Measurements from ENCODE around the gene CTU1.

CTU1 gene

DNA sequence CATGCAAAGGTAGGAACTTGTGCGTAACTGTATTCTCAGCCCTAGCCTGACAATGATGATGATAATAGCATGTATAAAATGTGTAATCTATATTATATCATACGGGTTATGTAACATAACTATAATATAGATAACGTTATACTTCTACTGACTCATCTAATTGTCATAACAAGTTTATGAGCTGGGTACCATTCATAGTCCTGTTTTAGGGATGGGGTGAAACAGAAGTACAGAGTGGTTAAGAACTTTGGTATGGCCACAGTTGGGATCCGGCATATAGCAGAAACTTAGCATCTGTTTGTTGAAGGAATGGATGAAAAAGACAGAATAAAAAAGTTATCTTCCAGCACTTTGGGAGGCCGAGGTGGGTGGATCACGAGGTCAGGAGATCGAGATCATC lies 5.2 kb downstream of the CTU1 start:
- no peak for DNase-seq

GRCh38 chr19:51101171-51101865 lies 6.9 kb downstream of the CTU1 start:
- DNase-seq = no peak

DNA sequence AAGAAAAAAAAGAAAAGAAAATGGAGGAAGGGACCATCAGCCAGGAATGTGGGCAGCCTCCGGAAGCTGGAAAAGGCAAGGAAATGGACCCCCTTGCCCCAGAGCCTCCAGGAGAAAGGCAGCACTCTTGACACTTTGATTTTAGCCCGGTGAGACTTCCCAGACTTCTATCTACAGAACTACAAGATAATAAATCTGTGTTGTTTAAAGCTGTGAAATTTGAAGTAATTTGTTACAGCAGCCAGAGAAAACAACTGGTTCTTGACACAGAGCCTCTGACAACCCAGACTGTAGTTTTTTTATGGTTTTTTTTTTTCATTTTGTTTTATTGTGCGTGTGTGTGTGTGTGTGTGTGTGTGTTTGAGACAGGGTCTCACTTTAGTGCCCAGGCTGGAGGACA lies 7.6 kb downstream of the CTU1 start:
- DNase-seq = no peak

DNA sequence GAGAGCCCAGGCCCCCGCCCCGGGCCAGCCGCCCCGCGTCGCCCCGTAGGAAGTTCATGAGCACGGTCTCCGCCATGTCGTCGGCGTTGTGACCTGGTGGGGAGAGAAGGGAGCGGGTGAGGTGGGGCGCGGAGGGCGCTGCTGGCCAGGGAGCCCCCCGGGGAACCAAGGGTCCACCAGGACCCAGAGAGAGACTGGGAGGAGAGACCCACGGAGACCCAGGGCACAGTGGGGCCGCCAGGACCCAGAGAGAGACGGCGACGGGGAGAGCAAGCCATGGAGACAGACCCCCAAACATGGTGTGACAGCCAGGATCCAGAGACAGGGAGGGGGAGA lies 9.2 kb downstream of the CTU1 start:
- no peak for DNase-seq

DNA sequence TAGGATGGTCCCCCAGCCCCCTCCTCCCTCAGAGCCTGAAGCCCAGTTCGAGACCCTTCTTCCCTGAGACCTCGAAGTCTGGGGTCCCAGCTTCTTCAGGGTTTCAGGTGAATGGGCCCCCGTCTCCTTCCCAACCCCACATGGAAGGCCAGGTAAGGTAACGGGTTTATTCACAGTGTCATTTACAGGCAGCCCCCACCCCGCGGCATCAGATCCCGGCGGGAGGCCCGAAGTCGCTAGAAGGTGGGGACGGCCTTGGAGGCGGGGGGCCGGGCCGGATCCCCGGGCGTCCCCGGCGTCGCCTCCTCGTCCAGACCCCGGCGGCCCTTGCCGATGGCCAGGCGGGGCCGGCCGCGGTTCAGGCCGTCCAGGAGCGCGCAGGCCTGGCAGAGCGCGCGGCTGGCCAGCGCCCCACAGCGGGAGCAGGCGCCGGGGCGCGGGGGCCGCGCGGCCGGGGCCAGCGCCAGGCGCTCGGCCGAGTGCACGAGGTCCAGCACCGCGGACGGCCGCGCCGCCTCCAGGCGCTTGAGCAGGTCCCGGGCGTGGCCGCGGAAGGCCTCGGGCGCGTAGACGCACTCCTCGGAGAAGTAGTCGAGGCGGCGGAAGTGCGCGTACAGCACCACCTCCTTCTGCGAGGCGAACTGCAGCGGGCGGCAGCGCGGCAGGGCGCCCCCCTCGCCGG lies 9.7 kb downstream of the CTU1 start:
- DNase-seq = no peak

DNA sequence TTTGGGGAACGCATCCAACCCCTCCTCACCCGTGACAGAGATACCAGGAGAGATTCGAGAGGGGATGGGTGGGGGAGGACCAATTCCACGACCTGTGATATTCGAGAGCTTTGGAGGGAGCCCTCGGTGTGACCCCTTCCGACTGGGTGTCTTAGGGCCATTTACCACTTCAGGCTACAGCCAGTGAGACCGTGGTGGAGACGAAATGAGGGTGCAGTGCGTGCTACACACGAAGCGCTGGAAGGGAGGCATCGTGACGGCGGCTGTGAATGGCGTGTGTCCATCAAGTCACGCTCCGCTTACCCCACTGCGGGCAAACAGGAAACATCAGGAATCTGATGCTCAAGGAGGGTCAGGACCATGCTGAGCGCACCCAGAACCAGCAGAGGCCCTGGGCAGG lies 10.4 kb downstream of the CTU1 start:
- no peak for DNase-seq

DNA sequence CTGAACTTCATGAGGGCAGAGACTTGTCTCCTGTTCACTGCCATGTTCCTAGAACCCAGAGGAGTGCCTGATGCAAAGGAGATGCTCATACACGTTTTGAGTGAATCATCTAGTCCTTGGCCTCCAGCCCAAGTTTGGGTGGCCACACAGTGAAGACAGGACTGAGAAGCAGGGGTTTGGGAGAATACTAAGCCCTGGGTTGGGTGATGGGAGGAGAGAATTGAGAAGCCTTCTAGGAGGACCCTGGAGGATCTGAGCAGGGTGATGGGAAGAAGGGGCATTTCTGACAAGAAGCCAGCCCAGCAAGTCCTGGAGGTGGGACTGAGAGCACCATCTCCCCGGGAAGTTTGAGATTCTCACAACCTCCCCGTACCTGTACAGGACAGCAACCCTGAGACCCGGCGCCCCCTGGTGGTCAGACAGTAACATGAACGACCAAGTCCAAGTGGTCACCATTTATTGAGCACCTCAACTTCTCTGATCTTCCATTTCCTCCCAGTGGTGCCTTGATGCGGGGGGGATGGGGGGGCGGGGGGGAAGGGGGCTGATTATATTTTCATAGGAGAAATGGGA lies 11.0 kb downstream of the CTU1 start:
- peak; percentile 75 for DNase-seq

GRCh38 chr19:51096473-51097165 lies 11.6 kb downstream of the CTU1 start:
- no peak for DNase-seq

- peak; percentile 27 for DNase-seq
Observed at GRCh38 chr19:51094696-51095279, 13.4 kb downstream of the CTU1 start.

DNA sequence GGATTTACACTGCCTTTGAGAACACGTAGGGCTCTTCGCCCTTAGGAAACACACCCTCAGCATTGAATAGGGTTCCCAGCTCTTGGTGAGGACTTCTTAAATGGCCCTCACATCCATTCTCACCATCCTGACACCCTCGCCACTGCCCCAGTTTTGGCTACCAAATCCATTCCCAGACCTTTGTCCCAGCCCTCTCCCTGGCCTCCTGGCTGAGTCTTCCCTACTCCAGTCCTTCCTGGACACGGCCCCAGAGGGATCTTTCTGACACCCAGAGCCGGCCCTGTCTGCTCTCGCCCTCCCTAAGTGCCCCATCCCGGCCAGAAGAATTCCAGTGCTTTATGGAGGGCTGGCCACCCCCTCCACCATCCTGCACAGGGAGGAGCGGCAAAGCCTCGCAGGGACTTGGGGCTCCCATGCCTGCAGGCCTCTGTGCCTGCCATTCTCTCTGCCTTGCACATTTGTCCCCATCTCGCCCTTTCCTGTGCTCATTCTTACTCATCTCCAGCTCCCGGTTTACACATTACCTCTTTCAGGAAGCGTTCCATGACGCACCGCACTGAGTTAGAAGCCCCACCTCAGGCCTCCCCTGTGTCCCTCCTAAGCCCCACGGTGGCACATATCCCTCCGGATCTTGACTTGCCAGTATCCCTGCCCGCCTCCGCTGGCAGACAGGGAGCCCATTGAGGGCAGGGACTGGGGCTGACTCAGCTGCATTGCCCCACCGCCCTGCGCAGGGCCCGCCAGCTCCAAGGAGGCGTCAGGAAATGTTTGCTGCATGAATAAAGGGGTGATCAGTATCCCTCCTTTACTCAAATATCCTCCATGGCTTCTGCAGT lies 14.5 kb downstream of the CTU1 start:
- DNase-seq = no peak

DNA sequence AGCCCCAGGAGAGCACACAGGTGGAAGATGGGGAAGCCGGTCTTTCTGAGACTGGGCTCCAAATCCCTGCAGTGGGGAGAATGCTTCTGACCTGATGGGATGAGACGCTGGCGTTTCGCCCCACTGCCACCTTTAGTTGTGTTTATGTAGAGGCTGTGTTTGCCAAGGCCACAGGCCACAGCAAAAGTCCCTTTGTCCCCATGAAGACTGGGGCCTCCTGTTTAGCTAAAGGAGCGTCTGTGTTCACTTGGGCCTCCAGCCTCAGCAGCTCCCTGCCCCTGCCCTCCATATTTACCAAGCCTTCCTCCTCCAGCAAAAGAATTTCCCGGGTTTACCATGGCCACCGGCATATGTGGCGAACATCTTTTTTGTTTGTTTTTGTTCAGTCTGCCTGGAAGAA lies 15.1 kb downstream of the CTU1 start:
- DNase-seq = no peak

DNA sequence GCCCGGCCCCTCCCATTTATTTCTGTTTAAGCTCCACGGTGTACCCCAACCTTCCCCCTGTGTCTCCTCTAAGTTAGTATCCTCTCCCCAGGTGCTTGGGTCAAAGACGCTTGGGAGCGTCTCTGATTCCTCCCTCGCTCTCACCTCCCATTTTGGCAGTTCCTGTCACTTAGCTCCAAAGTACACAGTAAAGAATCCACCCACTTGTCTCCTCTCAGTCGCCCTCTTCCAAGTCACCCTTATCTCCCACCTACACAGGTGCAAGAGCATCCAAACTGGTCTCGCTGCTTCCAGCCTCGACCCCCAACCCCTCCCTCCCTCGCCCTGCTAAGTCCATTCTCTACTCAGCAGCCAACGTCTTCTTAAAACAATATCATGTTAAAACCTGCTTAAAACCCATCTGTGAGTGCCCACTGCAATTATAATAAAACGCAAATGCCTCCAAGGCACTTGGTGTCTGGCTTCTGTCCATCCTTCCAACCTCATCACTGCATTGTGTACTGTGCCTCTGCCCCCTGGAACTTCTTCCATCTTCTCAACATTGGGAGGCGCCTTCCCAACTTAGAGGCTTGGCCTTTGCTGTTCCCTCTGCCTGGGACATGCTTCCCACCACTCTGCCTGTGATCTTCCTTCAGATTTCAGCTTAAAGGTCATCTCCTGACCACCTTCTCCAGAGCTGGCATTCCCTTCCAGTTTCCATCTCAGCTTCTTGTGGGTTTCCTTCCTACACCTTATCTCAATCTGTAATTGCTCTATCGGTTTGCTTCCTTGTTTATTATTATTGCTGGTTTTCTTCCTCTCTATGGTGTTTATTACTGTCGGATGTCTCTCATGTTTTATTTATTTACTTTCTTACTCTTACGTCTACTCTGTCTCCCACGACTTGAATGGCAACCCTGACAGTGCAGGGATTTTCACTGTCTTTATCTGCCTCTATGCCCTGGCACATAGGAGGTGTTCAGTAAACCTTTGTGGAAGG lies 16.0 kb downstream of the CTU1 start:
- no peak for DNase-seq

GRCh38 chr19:51091126-51091525 lies 17.1 kb downstream of the CTU1 start:
- no peak for DNase-seq

DNA sequence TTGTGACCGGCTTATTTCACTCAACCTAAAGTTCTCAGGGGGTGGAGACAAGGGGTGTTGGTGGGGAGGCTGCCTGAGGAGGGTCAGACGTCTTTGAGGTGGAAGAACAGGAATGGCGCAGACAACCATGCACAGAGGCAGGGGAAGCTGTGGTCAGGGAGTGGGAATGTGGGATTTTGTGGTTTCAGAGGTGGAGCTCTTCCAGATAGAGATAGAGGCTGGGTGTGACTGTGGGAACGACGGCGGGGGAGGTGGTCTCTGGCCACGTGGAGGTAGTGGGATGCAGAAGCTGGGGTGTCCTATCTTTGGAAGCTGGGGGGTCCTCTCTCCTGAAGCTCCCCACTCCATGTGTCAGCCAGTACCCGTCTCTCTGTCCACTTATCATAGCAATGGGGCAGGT lies 17.7 kb downstream of the CTU1 start:
- DNase-seq = no peak

DNA sequence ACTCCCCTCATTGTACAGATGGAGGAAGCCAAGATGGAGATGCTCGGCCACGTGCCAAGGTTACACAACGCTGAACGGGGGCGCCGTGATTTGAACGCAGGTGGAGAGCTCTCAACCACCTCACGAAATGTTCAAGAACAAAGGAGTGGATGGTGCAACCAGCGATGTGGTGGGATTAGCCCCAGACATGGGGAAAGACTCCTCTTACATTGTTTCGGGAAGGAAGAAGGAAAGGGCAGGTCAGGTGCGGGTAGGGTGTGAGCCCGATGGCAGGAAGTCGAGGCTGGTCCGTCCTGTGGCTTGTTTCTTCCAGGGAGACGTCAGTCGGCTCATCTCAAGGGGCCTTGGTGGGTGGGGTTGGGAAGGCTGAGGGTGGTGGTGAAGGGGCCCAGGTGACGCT lies 18.4 kb downstream of the CTU1 start:
- DNase-seq = no peak

GRCh38 chr19:51086153-51086850 lies 21.9 kb downstream of the CTU1 start:
- DNase-seq = no peak

DNA sequence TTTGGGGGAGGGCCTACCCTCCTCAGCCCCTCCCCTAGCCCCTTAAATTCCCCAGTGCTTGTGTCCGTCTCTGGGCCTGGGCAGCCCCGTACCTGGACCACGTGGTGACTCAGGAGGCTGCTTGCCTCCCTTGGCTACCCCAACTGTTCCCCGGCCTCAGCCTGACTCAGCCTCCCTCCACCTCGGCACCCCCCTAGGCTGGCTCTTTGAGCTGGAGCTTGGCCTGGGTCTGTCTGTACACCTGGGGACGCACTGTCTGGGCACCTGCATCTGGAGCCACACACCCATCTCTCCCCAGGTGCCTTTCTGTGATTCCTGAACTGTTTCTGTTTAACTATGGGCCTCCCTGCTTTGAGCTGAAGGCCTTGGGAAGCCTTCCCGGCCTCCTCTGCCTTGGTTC lies 23.7 kb downstream of the CTU1 start:
- DNase-seq = no peak

DNA sequence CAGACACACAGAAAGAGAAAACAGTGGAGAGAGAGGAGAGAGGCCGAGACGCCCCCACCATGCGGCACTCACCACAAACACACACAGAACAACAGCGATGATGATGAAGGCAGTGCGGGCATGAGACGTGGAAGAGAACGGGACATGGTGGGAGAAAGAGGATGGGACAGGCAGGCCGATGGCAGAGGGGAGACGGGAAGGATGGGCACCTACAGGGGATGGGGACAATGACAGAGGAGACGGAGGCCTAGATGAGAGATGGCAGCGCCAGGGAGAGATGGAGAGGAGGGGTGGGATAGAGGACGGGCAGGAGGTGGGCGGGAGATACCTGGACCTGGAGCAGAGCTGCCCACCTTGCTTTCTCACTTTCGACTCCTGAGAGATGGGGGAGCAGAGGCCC lies 24.4 kb downstream of the CTU1 start:
- DNase-seq = no peak

DNA sequence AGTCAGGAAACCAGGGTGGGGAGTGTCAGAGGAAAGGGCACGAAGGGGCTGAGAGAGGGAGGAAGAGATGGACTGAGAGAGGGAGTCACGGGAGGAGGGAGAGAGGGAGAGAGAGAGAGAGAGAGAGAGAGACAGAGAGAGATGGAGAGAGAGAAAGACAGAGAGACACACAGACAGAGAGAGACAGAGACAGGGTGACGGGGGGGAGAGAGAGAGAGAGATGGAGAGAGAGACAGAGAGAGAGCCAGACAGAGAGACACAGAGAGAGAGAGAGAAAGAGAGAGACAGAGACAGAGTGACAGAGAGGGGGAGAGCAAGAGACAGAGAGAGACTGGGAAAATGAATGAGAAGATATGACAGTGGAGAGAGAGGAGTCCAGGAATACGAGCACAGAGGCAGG lies 25.0 kb downstream of the CTU1 start:
- no peak for DNase-seq

DNA sequence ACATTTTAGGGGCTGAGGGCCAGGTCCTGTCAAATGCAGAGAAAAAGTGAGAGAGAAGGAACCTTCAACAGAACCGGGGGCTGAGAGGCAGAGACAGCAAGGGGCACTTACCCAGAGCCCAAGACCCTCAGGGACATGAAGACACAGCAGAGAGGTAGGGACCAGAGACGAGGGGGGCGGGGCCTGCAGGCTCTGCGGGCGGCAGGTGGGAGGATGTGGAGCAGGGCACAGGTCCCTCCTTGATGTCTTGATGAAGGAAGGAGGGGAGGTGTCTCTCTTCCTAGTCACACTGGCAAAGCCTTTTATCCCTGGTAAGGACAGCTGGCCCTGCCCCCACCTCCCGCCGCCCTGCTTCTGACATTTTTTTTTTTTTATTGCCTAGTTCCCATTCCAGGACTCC lies 25.6 kb downstream of the CTU1 start, which contains the start of gene KLK14:
KLK14 (minus strand) TSS at position 277 of the 400 bp plus-strand sequence; CDS start at position 4, 273 bp downstream.
- DNase-seq = no peak

- DNase-seq = no peak
Observed at GRCh38 chr19:51081476-51081875, 26.7 kb downstream of the CTU1 start.

All from T-helper 9 cell (primary cell).